GM23338 (cell line): Measurements from ENCODE around the gene ABCC5. TPM values are rescaled to one million over a fixed set of nuclear protein-coding genes. Genes with fewer than 3 reads are reported as not detected.

Experiments used
- ATAC-seq: fragments of 200-7000 bp; cut with Tn5 transposase; 3 replicates; pipeline ENCODE4 v1.9.1; 2020
- DNase-seq: peaks from one replicate; pipeline ENCODE4 v3.0.0-alpha.2; 2015; ENCODE audit warnings: low spot score
- H2AFZ ChIP-seq: fragments of 200-600 bp; sonication (generic); 2 replicates; pipeline ENCODE4 v1.8.0; 2016; ENCODE audit warnings: antibody characterized with exemption, mild to moderate bottlenecking, moderate library complexity
- H3F3A ChIP-seq: fragments of 200-600 bp; sonication (generic); replicated peaks from 2 replicates; pipeline ENCODE4 v1.8.0; 2017; ENCODE audit warnings: antibody characterized with exemption, mixed run types, low read depth
- H3K27ac ChIP-seq: fragments of 200-600 bp; sonication (generic); 2 replicates; pipeline ENCODE4 v1.6.1; 2016; ENCODE audit warnings: low read depth
- H3K27me3 ChIP-seq: fragments of 200-600 bp; sonication (generic); 2 replicates; pipeline ENCODE4 v1.8.0; 2016; ENCODE audit warnings: mild to moderate bottlenecking, mixed run types, moderate library complexity; ENCODE audit not compliant: insufficient read depth
- H3K36me3 ChIP-seq: fragments of 200-600 bp; sonication (generic); 2 replicates; pipeline ENCODE4 v1.8.0; 2016; ENCODE audit warnings: mild to moderate bottlenecking; ENCODE audit not compliant: insufficient read depth
- H3K4me1 ChIP-seq: fragments of 200-600 bp; sonication (generic); 2 replicates; pipeline ENCODE4 v1.8.0; 2016; ENCODE audit warnings: mild to moderate bottlenecking, moderate library complexity; ENCODE audit not compliant: insufficient read depth
- H3K4me2 ChIP-seq: fragments of 200-600 bp; sonication (generic); 2 replicates; pipeline ENCODE4 v1.7.1; 2017; ENCODE audit warnings: mixed run types
- H3K4me3 ChIP-seq: fragments of 200-600 bp; sonication (generic); 2 replicates; pipeline ENCODE4 v1.6.1; 2016; ENCODE audit warnings: mixed run types
- H3K79me2 ChIP-seq: fragments of 200-600 bp; sonication (generic); replicated peaks from 2 replicates; pipeline ENCODE4 v1.8.0; 2017; ENCODE audit warnings: mild to moderate bottlenecking; ENCODE audit not compliant: insufficient read depth
- H3K9me2 ChIP-seq: fragments of 200-600 bp; sonication (generic); 2 replicates; pipeline ENCODE4 v1.8.0; 2017; ENCODE audit not compliant: insufficient read depth
- H4K20me1 ChIP-seq: fragments of 200-600 bp; sonication (generic); replicated peaks from 2 replicates; pipeline ENCODE4 v1.8.0; 2017; ENCODE audit warnings: mild to moderate bottlenecking; ENCODE audit not compliant: insufficient read depth
- H3K27ac Mint-ChIP-seq: 2 replicates; pipeline ENCODE4 v1.8.0; 2020; ENCODE audit warnings: inconsistent platforms, mild to moderate bottlenecking, moderate library complexity, mixed read lengths
- H3K27me3 Mint-ChIP-seq: 3 replicates; pipeline ENCODE4 v1.8.0; 2022; ENCODE audit warnings: low read depth, mild to moderate bottlenecking, moderate library complexity, mixed read lengths, inconsistent platforms; ENCODE audit not compliant: insufficient read depth, poor library complexity
- H3K36me3 Mint-ChIP-seq: 3 replicates; pipeline ENCODE4 v1.8.0; 2021; ENCODE audit warnings: low read depth, mild to moderate bottlenecking, inconsistent platforms, moderate library complexity, mixed read lengths
- H3K4me1 Mint-ChIP-seq: 3 replicates; pipeline ENCODE4 v1.8.0; 2020; ENCODE audit warnings: mild to moderate bottlenecking, inconsistent platforms, mixed read lengths
- H3K4me3 Mint-ChIP-seq: 3 replicates; pipeline ENCODE4 v1.8.0; 2021; ENCODE audit warnings: moderate library complexity, mild to moderate bottlenecking, inconsistent platforms, mixed read lengths
- H3K9me3 Mint-ChIP-seq: 3 replicates; pipeline ENCODE4 v1.8.0; 2020; ENCODE audit warnings: moderate library complexity, mild to moderate bottlenecking, inconsistent platforms, mixed read lengths
- CREB1 ChIP-seq: fragments of 250-450 bp; sonication (Bioruptor Pico); IDR thresholded peaks from 2 replicates; pipeline ENCODE4 v1.5.0; 2020; ENCODE audit warnings: low read depth, mild to moderate bottlenecking, moderate library complexity
- CTCF ChIP-seq, 2 experiments: fragments of 200-600 bp in 1 of 2; sonication (generic) in 1 of 2; conservative IDR thresholded peaks; 2 replicates each; pipeline versions ENCODE4 v1.5.1 to v1.6.1; 2016 to 2017; ENCODE audit warnings: antibody characterized with exemption in 2 of 2, low read depth in 2 of 2, mild to moderate bottlenecking in 2 of 2, moderate library complexity in 1 of 2
- ETS1 ChIP-seq: IDR thresholded peaks from 2 replicates; pipeline ENCODE4 v1.6.1; 2016; ENCODE audit warnings: antibody characterized with exemption
- EZH2 ChIP-seq: fragments of 200-600 bp; sonication (generic); IDR thresholded peaks from one replicate; pipeline ENCODE4 v1.8.0; 2017; ENCODE audit warnings: antibody characterized with exemption, mild to moderate bottlenecking, low read depth; ENCODE audit not compliant: unreplicated experiment
- EZH2phosphoT487 ChIP-seq: fragments of 200-600 bp; sonication (generic); IDR thresholded peaks from one replicate; pipeline ENCODE4 v1.8.1; 2018; ENCODE audit warnings: antibody characterized with exemption; ENCODE audit not compliant: unreplicated experiment
- JUNB ChIP-seq: IDR thresholded peaks from one replicate; pipeline ENCODE4 v1.6.1; 2016; ENCODE audit warnings: antibody characterized with exemption; ENCODE audit not compliant: unreplicated experiment
- NANOG ChIP-seq: IDR thresholded peaks from 2 replicates; pipeline ENCODE4 v1.6.1; 2016; ENCODE audit warnings: antibody characterized with exemption, borderline replicate concordance
- POLR2AphosphoS5 ChIP-seq: IDR thresholded peaks from 2 replicates; pipeline ENCODE4 v1.6.1; 2016; ENCODE audit warnings: antibody characterized with exemption, low read depth
- REST ChIP-seq: IDR thresholded peaks from one replicate; pipeline ENCODE4 v1.6.1; 2018; ENCODE audit warnings: antibody characterized with exemption; ENCODE audit not compliant: unreplicated experiment
- STAT1 ChIP-seq: IDR thresholded peaks from one replicate; pipeline ENCODE4 v1.6.1; 2016; ENCODE audit warnings: antibody characterized with exemption; ENCODE audit not compliant: unreplicated experiment
- ZNF114 ChIP-seq: fragments of 250-450 bp; sonication (Bioruptor Pico); IDR thresholded peaks from 2 replicates; pipeline ENCODE4 v1.5.0; 2020; ENCODE audit warnings: mild to moderate bottlenecking, moderate library complexity
- ZNF331 ChIP-seq: fragments of 250-450 bp; sonication (Bioruptor Pico); IDR thresholded peaks from 2 replicates; pipeline ENCODE4 v1.5.0; 2020; ENCODE audit warnings: low read depth, mild to moderate bottlenecking, moderate library complexity
- ZNF462 ChIP-seq: fragments of 250-450 bp; sonication (Bioruptor Pico); IDR thresholded peaks from 2 replicates; pipeline ENCODE4 v1.5.0; 2020; ENCODE audit warnings: mild to moderate bottlenecking, moderate library complexity
- polyA plus RNA-seq: library from polyadenylated mRNA; unstranded; fragments of >200 nt; fragmentation: Nextera tagmentation; extraction: Ambion mirVana; gene quantifications from 2 replicates; pipeline ENCODE4 v1.2.1, GENCODE V29; 2016
- total RNA-seq: library from RNA; depleted of rRNA; stranded (reverse); fragments of >200 nt; shearing (Covaris generic); gene quantifications from 2 replicates; pipeline ENCODE4 v1.2.3, GENCODE V29; 2014

ABCC5 gene
- total and polyA plus RNA-seq, 2 experiments from 2014 or later, result 14.0 to 39.9 TPM

GRCh38 chr3:184030536-184030935 is 12.9 kb upstream of the ABCC5 start:
- no peak overlapping the region for H3K27ac Mint-ChIP-seq
- Histone ChIP-seq H3K4me2 (no peak overlapping the region), H3K79me2 (no peaks in the 10 kb centered on the region), H4K20me1 (no peaks in the 10 kb centered on the region), H3K36me3 (no peaks in the 10 kb centered on the region), H3K4me1 (no peaks in the 10 kb centered on the region), H3K4me3 (no peak overlapping the region), H3K9me2 (no peaks in the 10 kb centered on the region), H3K27me3 (no peaks in the 10 kb centered on the region), H2AFZ (peak overlapping the region; percentile 47; the same call in 1 of the 2 replicates), H3K27ac (no peak overlapping the region), H3F3A (no peaks in the 10 kb centered on the region)
- ATAC-seq (no peak), DNase-seq (no peak)
- H3K4me3 Mint-ChIP-seq, result no peak overlapping the region
- H3K27me3 Mint-ChIP-seq, result peaks cover 4% of the 10 kb centered on the region
- H3K36me3 Mint-ChIP-seq, result no peaks in the 10 kb centered on the region
- TF ChIP-seq ZNF114 (CRISPR knock-in tag) (no peak), REST (no peak), ETS1 (no peak), STAT1 (no peak), EZH2phosphoT487 (no peak), NANOG (no peak), JUNB (no peak), CTCF (conservative IDR thresholded peaks at IDR 0.05; ENCODE audit: low read depth in 2 of 2) (no peak), ZNF331 (CRISPR knock-in tag) (no peak), ZNF462 (CRISPR knock-in tag) (no peak), POLR2AphosphoS5 (no peak), EZH2 (no peak), CREB1 (no peak)
- no peaks in the 10 kb centered on the region for H3K4me1 Mint-ChIP-seq
- no peaks in the 10 kb centered on the region; the same call in 2 of the 3 replicates for H3K9me3 Mint-ChIP-seq
